Neural progenitor cell (in vitro differentiated cells): ENCODE measurements around the gene ACER3. TPM values are rescaled to one million over a fixed set of nuclear protein-coding genes. Genes with fewer than 3 reads are reported as not detected.

Experiments
- DNase-seq: peaks from one replicate; pipeline ENCODE4 v3.0.0-alpha.2; 2016; ENCODE audit warnings: low spot score
- H2AFZ ChIP-seq: fragments of 200-600 bp; sonication (generic); replicated peaks from 2 replicates; pipeline ENCODE4 v1.6.1; 2016; ENCODE audit warnings: antibody characterized with exemption
- H3F3A ChIP-seq: fragments of 200-600 bp; sonication (generic); 2 replicates; pipeline ENCODE4 v1.6.1; 2016; ENCODE audit warnings: antibody characterized with exemption, low read depth
- H3K27ac ChIP-seq: fragments of 200-600 bp; sonication (generic); 2 replicates; pipeline ENCODE4 v1.5.1; 2016; ENCODE audit warnings: mild to moderate bottlenecking
- H3K27me3 ChIP-seq: fragments of 200-600 bp; sonication (generic); 2 replicates; pipeline ENCODE4 v1.6.1; 2016; ENCODE audit warnings: mild to moderate bottlenecking, moderate library complexity
- H3K36me3 ChIP-seq: fragments of 200-600 bp; sonication (generic); 2 replicates; pipeline ENCODE4 v1.5.1; 2016
- H3K4me1 ChIP-seq: fragments of 200-600 bp; sonication (generic); 2 replicates; pipeline ENCODE4 v1.6.1; 2016; ENCODE audit warnings: mixed run types
- H3K4me2 ChIP-seq: fragments of 200-600 bp; sonication (generic); 2 replicates; pipeline ENCODE4 v1.6.1; 2016
- H3K4me3 ChIP-seq: fragments of 200-600 bp; sonication (generic); 2 replicates; pipeline ENCODE4 v1.5.1; 2016
- H3K79me2 ChIP-seq: fragments of 200-600 bp; sonication (generic); 2 replicates; pipeline ENCODE4 v1.6.1; 2016; ENCODE audit warnings: low read depth
- H3K9ac ChIP-seq: fragments of 200-600 bp; sonication (generic); 2 replicates; pipeline ENCODE4 v1.6.1; 2016
- H3K9me3 ChIP-seq: fragments of 200-600 bp; sonication (generic); 2 replicates; pipeline ENCODE4 v1.5.1; 2016; ENCODE audit warnings: low read depth
- H4K20me1 ChIP-seq: fragments of 200-600 bp; sonication (generic); 2 replicates; pipeline ENCODE4 v1.6.1; 2016; ENCODE audit warnings: low read depth
- H3K27ac Mint-ChIP-seq: 3 replicates; pipeline ENCODE4 v1.8.0; 2021; ENCODE audit warnings: mixed read lengths
- H3K27me3 Mint-ChIP-seq: 2 replicates; pipeline ENCODE4 v1.8.0; 2022; ENCODE audit warnings: low read depth, mild to moderate bottlenecking, inconsistent platforms, moderate library complexity, mixed read lengths; ENCODE audit not compliant: insufficient read depth
- H3K36me3 Mint-ChIP-seq: 3 replicates; pipeline ENCODE4 v1.8.0; 2021; ENCODE audit warnings: mixed read lengths
- H3K4me1 Mint-ChIP-seq: 3 replicates; pipeline ENCODE4 v1.8.0; 2021; ENCODE audit warnings: mixed read lengths
- H3K4me3 Mint-ChIP-seq: 3 replicates; pipeline ENCODE4 v1.8.0; 2021; ENCODE audit warnings: mild to moderate bottlenecking, moderate library complexity, mixed read lengths
- H3K9me3 Mint-ChIP-seq: 3 replicates; pipeline ENCODE4 v1.8.0; 2020; ENCODE audit warnings: mixed read lengths
- EZH2 ChIP-seq: fragments of 200-600 bp; sonication (generic); IDR thresholded peaks from 2 replicates; pipeline ENCODE4 v1.6.1; 2017; ENCODE audit warnings: antibody characterized with exemption, mild to moderate bottlenecking, moderate library complexity
- EZH2phosphoT487 ChIP-seq: fragments of 200-600 bp; sonication (generic); IDR thresholded peaks from 2 replicates; pipeline ENCODE4 v1.6.1; 2017; ENCODE audit warnings: antibody characterized with exemption
- total RNA-seq: library from RNA; depleted of rRNA; stranded (reverse); fragments of >200 nt; gene quantifications from 2 replicates; pipeline ENCODE4 v1.2.3, GENCODE V29; 2015; ENCODE audit warnings: low replicate concordance
- TF ChIP-seq, protein P1 (sequence below): fragments of 200-600 bp; sonication (generic); IDR thresholded peaks from 2 replicates; pipeline ENCODE4 v1.5.1; 2017; ENCODE audit warnings: antibody characterized with exemption, mild to moderate bottlenecking

Gene ACER3
- total RNA-seq, 1 donor from 2014 or later, result 18.9 TPM

GRCh38 chr11:77042111-77042726, 181.5 kb downstream of the ACER3 start:
- Mint-ChIP-seq H3K36me3 (peaks cover 2% of the 10 kb centered on the region), H3K4me1 (peaks cover 13% of the 10 kb centered on the region), H3K27me3 (peaks cover 32% of the 10 kb centered on the region), H3K9me3 (peaks cover 16% of the 10 kb centered on the region), H3K4me3 (peak overlapping the region; percentile 22), H3K27ac (no peak overlapping the region)
- H3K4me3 ChIP-seq, result no peak overlapping the region
- H2AFZ ChIP-seq, result no peak overlapping the region
- peaks cover 10% of the 10 kb centered on the region for H3F3A ChIP-seq
- no peaks in the 10 kb centered on the region for H3K79me2 ChIP-seq
- no peaks in the 10 kb centered on the region for H3K9me3 ChIP-seq
- H3K27ac ChIP-seq, result no peak overlapping the region
- no peak for TF ChIP-seq EZH2phosphoT487
- TF ChIP-seq, protein P1, sequence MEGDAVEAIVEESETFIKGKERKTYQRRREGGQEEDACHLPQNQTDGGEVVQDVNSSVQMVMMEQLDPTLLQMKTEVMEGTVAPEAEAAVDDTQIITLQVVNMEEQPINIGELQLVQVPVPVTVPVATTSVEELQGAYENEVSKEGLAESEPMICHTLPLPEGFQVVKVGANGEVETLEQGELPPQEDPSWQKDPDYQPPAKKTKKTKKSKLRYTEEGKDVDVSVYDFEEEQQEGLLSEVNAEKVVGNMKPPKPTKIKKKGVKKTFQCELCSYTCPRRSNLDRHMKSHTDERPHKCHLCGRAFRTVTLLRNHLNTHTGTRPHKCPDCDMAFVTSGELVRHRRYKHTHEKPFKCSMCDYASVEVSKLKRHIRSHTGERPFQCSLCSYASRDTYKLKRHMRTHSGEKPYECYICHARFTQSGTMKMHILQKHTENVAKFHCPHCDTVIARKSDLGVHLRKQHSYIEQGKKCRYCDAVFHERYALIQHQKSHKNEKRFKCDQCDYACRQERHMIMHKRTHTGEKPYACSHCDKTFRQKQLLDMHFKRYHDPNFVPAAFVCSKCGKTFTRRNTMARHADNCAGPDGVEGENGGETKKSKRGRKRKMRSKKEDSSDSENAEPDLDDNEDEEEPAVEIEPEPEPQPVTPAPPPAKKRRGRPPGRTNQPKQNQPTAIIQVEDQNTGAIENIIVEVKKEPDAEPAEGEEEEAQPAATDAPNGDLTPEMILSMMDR, result no peak
- TF ChIP-seq EZH2, result no peak
- DNase-seq, result no peak
- no peaks in the 10 kb centered on the region for H3K4me1 ChIP-seq
- H3K36me3 ChIP-seq, result no peaks in the 10 kb centered on the region
- H3K9ac ChIP-seq, result no peak overlapping the region
- peaks cover 6% of the 10 kb centered on the region for H4K20me1 ChIP-seq
- H3K4me2 ChIP-seq, result no peak overlapping the region
- H3K27me3 ChIP-seq, result peaks cover 57% of the 10 kb centered on the region

- H3K36me3 Mint-ChIP-seq, result no peaks in the 10 kb centered on the region
- H3K27ac Mint-ChIP-seq, result no peak overlapping the region
Observed at GRCh38 chr11:77044356-77044755, 183.6 kb downstream of the ACER3 start.

DNA sequence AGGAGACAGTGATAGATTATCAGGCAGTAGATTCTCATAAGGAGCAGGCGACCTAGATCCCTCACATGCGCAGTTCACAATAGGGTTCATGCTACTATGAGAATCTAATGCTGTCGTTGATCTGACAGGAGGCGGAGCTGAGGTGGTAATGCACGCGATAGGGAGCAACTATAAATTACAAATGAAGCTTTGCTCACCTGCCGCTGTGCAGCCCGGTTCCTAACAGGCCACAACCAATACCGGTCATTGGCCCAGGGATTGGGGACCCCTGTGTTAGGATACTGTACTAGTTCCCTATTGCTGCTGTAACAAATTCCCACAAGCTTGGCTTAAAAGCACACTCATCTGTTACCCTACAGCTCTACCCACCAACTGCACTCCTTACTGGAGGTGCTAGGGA, 184.2 kb downstream of the ACER3 start:
- Histone ChIP-seq H2AFZ (no peak overlapping the region), H3K36me3 (no peaks in the 10 kb centered on the region), H3K79me2 (no peaks in the 10 kb centered on the region), H3K27ac (no peak overlapping the region), H3F3A (peaks cover 13% of the 10 kb centered on the region), H3K9me3 (no peaks in the 10 kb centered on the region), H3K4me2 (no peak overlapping the region), H3K9ac (no peak overlapping the region), H3K4me3 (no peak overlapping the region), H3K27me3 (peaks cover 38% of the 10 kb centered on the region), H3K4me1 (no peaks in the 10 kb centered on the region), H4K20me1 (peaks cover 6% of the 10 kb centered on the region)
- H3K36me3 Mint-ChIP-seq, result no peaks in the 10 kb centered on the region
- H3K9me3 Mint-ChIP-seq, result peaks cover 8% of the 10 kb centered on the region
- DNase-seq, result no peak
- TF ChIP-seq EZH2 (no peak), EZH2phosphoT487 (no peak)
- TF ChIP-seq, protein P1, result no peak
- H3K27ac Mint-ChIP-seq, result no peak overlapping the region
- peaks cover 8% of the 10 kb centered on the region for H3K4me1 Mint-ChIP-seq
- H3K4me3 Mint-ChIP-seq, result no peak overlapping the region
- H3K27me3 Mint-ChIP-seq, result peaks cover 21% of the 10 kb centered on the region

More at GRCh38 chr11:77044356-77044755, 183.6 kb downstream of the ACER3 start:
- Histone ChIP-seq H3K4me1 (no peaks in the 10 kb centered on the region), H3K27ac (no peak overlapping the region), H3K79me2 (no peaks in the 10 kb centered on the region), H2AFZ (no peak overlapping the region), H3K9ac (no peak overlapping the region), H3K4me3 (no peak overlapping the region), H3K36me3 (no peaks in the 10 kb centered on the region), H3K4me2 (no peak overlapping the region), H3F3A (peaks cover 13% of the 10 kb centered on the region), H3K27me3 (peaks cover 44% of the 10 kb centered on the region), H3K9me3 (no peaks in the 10 kb centered on the region), H4K20me1 (peaks cover 6% of the 10 kb centered on the region)
- H3K4me1 Mint-ChIP-seq, result peaks cover 8% of the 10 kb centered on the region
- peaks cover 21% of the 10 kb centered on the region for H3K27me3 Mint-ChIP-seq
- no peak overlapping the region for H3K4me3 Mint-ChIP-seq
- TF ChIP-seq EZH2phosphoT487 (no peak), EZH2 (no peak)
- TF ChIP-seq, protein P1, result no peak
- DNase-seq, result no peak
- H3K9me3 Mint-ChIP-seq, result peaks cover 8% of the 10 kb centered on the region
